Upper lobe of left lung (tissue), 6 donors: ENCODE data around the gene RFTN2. TPM values are rescaled to one million over a fixed set of nuclear protein-coding genes. Genes with fewer than 3 reads are reported as not detected.

Experiments used
- ATAC-seq, 2 donors: fragments of 200-7000 bp; cut with Tn5 transposase; one replicate each; pipeline ENCODE4 v1.9.1; 2022; ENCODE audit warnings: mild to moderate bottlenecking in 2 of 2, moderate library complexity in 2 of 2; ENCODE audit not compliant: low FRiP score in 2 of 2
- DNase-seq, 2 donors: peaks; one replicate each; pipeline ENCODE4 v3.0.0-alpha.2; 2019 to 2020
- H3K27ac ChIP-seq, 4 donors: fragments of 200-600 bp; sonication (generic); one replicate each; pipeline ENCODE4 v1.5.1; 2016 to 2019
- H3K27me3 ChIP-seq, 4 donors: fragments of 200-600 bp; sonication (generic); one replicate each; pipeline ENCODE4 v1.5.1; 2017 to 2019
- H3K36me3 ChIP-seq, 4 donors: fragments of 200-600 bp; sonication (generic); one replicate each; pipeline ENCODE4 v1.5.1; 2016 to 2019
- H3K4me1 ChIP-seq, 4 donors: fragments of 200-600 bp; sonication (generic); one replicate each; pipeline ENCODE4 v1.5.1; 2018 to 2019
- H3K4me3 ChIP-seq, 4 donors: fragments of 200-600 bp; sonication (generic); one replicate each; pipeline ENCODE4 v1.5.1; 2017 to 2019; ENCODE audit warnings: mild to moderate bottlenecking in 2 of 4, moderate library complexity in 1 of 4
- H3K9me3 ChIP-seq, 4 donors: fragments of 200-600 bp; sonication (generic); one replicate each; pipeline ENCODE4 v1.5.1; 2018 to 2019
- CTCF ChIP-seq, 6 experiments: fragments of 450-650 bp in 4 of 6; fragments of 200-600 bp in 2 of 6; sonication (generic) in 2 of 6; IDR thresholded peaks; one replicate each; pipeline ENCODE4 v1.5.1; 2016 to 2019; ENCODE audit warnings: antibody characterized with exemption in 6 of 6
- EP300 ChIP-seq, 4 donors: sonication (generic); formaldehyde crosslinking; IDR thresholded peaks; one replicate each; pipeline ENCODE4 v1.5.1; 2017; ENCODE audit warnings: antibody characterized with exemption in 4 of 4, control low read depth in 2 of 4
- POLR2A ChIP-seq, 4 donors: fragments of 450-650 bp; IDR thresholded peaks; one replicate each; pipeline ENCODE4 v1.5.1; 2016 to 2017; ENCODE audit warnings: antibody characterized with exemption in 4 of 4, mild to moderate bottlenecking in 2 of 4
- POLR2AphosphoS5 ChIP-seq, 2 donors: sonication (generic); formaldehyde crosslinking; IDR thresholded peaks; one replicate each; pipeline ENCODE4 v1.5.1; 2017; ENCODE audit warnings: antibody characterized with exemption in 2 of 2
- WGBS, 2 donors: methylation state at CpG; one replicate each; pipeline ENCODE4 v1.1.5; 2017 to 2018; 5-methylcytosine and 5-hydroxymethylcytosine counted together
- total RNA-seq, 6 donors: library from RNA; depleted of rRNA in 4 of 6; stranded (reverse); fragments of >200 nt in 4 of 6; gene quantifications; one replicate each; pipeline versions ENCODE4 v1.1.0 to v1.2.1, GENCODE V29; 2016 to 2021
- donor health status: DM: no; HTN: no; CAD: no; lungs with moderate emphysema.
- donor health status: DM: no; HTN: yes; CAD: no; lungs with severe emphysema.

RFTN2 gene
- total RNA-seq, 6 donors from 2014 or later: 1.0 to 7.0 (median 2.8) TPM

- no peaks in the 10 kb centered on the region for H3K36me3 ChIP-seq
- ATAC-seq (no peak), DNase-seq (no peak)
- no peaks in the 10 kb centered on the region for H3K9me3 ChIP-seq
- no peak overlapping the region for H3K27ac ChIP-seq
- H3K4me1 ChIP-seq: peaks cover 0 to 10% (median 0%) of the 10 kb centered on the region in 4 donors
- WGBS, 2 donors: 46 to 76% methylated on average over 2 of the region's 2 CpGs
- H3K4me3 ChIP-seq: no peak overlapping the region
- TF ChIP-seq CTCF (IDR thresholded peaks at IDR 0.05) (no peak), EP300 (IDR thresholded peaks at IDR 0.05) (no peak), POLR2AphosphoS5 (IDR thresholded peaks at IDR 0.05) (no peak), POLR2A (IDR thresholded peaks at IDR 0.05) (no peak)
- H3K27me3 ChIP-seq: no peaks in the 10 kb centered on the region
Measured at GRCh38 chr2:197677483-197677882, 2.1 kb upstream of the RFTN2 start.

- 68 to 69% methylated on average over 3 of the region's 3 CpGs for WGBS, 2 donors
- H3K9me3 ChIP-seq: no peaks in the 10 kb centered on the region
- H3K36me3 ChIP-seq: no peaks in the 10 kb centered on the region
- peak overlapping the region in 1 of 4 donors; percentile 0 for H3K27ac ChIP-seq
- TF ChIP-seq POLR2A (IDR thresholded peaks at IDR 0.05) (no peak), EP300 (IDR thresholded peaks at IDR 0.05) (no peak), CTCF (IDR thresholded peaks at IDR 0.05) (no peak), POLR2AphosphoS5 (IDR thresholded peaks at IDR 0.05) (no peak)
- ATAC-seq (no peak), DNase-seq (no peak)
- H3K4me1 ChIP-seq: peaks cover 0 to 10% (median 0%) of the 10 kb centered on the region in 4 donors
- no peak overlapping the region for H3K4me3 ChIP-seq
- H3K27me3 ChIP-seq: no peaks in the 10 kb centered on the region
Measured at GRCh38 chr2:197677056-197677455, 1.7 kb upstream of the RFTN2 start.

GRCh38 chr2:197675711-197676188, 363 bp upstream of the RFTN2 start:
- peak in 1 of 2 donors; percentile 78 for ATAC-seq
- Histone ChIP-seq H3K36me3 (no peaks in the 10 kb centered on the region), H3K4me3 (peak overlapping the region in 3 of 4 donors; percentile 13 to 38 (median 31)), H3K9me3 (no peaks in the 10 kb centered on the region), H3K27ac (peak overlapping the region in 3 of 4 donors; percentile 37 to 64 (median 39)), H3K27me3 (no peaks in the 10 kb centered on the region), H3K4me1 (peaks cover 0 to 10% (median 0%) of the 10 kb centered on the region in 4 donors)
- TF ChIP-seq POLR2AphosphoS5 (IDR thresholded peaks at IDR 0.05) (no peak), EP300 (IDR thresholded peaks at IDR 0.05) (no peak)
- 53 to 60% methylated on average over 6 of the region's 6 CpGs for WGBS, 2 donors
- DNase-seq: no peak

- TF ChIP-seq POLR2AphosphoS5 (IDR thresholded peaks at IDR 0.05): no peak
- TF ChIP-seq POLR2A (IDR thresholded peaks at IDR 0.05): no peak
- no peak for TF ChIP-seq CTCF (IDR thresholded peaks at IDR 0.05)
- no peak for TF ChIP-seq EP300 (IDR thresholded peaks at IDR 0.05)
- no peak for DNase-seq
- Histone ChIP-seq H3K36me3 (no peaks in the 10 kb centered on the region), H3K27me3 (no peaks in the 10 kb centered on the region), H3K9me3 (no peaks in the 10 kb centered on the region), H3K4me3 (peak overlapping the region in 3 of 4 donors; percentile 13 to 38 (median 31)), H3K27ac (peak overlapping the region in 2 of 4 donors; percentile 22 to 53), H3K4me1 (peaks cover 0 to 10% (median 0%) of the 10 kb centered on the region in 4 donors)
- 47 to 50% methylated on average over 3 of the region's 3 CpGs for WGBS, 2 donors
- no peak for ATAC-seq
Measured at GRCh38 chr2:197674591-197674990, 796 bp downstream of the RFTN2 start.

- Histone ChIP-seq H3K9me3 (no peaks in the 10 kb centered on the region), H3K4me1 (peaks cover 0 to 10% (median 0%) of the 10 kb centered on the region in 4 donors), H3K36me3 (no peaks in the 10 kb centered on the region), H3K4me3 (peak overlapping the region in 2 of 4 donors; percentile 31 to 38), H3K27me3 (no peaks in the 10 kb centered on the region), H3K27ac (no peak overlapping the region)
- 62 to 74% methylated on average over 1 of the region's 1 CpG for WGBS, 2 donors
- DNase-seq (no peak), ATAC-seq (no peak)
- TF ChIP-seq POLR2A (IDR thresholded peaks at IDR 0.05) (no peak), CTCF (IDR thresholded peaks at IDR 0.05) (no peak), EP300 (IDR thresholded peaks at IDR 0.05) (no peak), POLR2AphosphoS5 (IDR thresholded peaks at IDR 0.05) (no peak)
Measured at GRCh38 chr2:197674060-197674459, 1.3 kb downstream of the RFTN2 start.
